ENCODE results near the gene MAPRE2.
"Not testable (repeated sequence)": the region's sequence is repeated elsewhere in the genome, so short reads cannot be mapped to it uniquely, and the experiment has no call there.

MAPRE2 gene

DNA sequence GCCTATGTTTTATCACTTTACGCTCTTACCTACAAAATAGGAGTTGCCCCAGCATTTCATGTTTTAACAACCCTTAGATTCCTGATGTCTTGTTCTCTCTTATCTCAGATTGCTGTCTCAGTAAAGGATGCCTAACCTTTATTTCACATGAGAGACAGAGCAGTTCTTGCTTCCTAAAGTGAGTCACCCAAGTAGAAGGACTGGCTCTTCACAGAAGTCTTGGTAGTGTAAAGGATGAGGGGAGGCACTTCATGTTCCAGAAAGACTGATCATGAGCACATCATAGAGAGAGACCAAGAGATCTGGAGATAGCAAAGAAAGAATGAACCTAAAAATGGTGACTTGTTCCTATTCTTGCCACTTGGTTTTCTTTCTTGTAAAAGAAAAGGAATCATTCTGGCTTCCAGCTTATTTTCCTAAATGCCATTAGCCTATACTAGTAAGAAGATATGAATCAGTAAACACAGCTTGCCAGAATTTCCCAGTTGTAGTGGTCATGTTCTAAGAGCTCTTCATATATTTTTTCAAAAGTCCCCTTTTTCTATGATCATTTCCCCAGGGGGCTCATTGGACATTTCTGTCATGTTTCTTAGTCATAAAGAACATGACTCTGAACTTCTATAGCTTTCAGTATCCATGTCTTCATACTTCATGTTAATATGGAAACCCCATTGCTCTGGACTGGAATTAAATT is 54.9 kb downstream of the MAPRE2 start:
- peak; percentile 33 for DNase-seq

DNA sequence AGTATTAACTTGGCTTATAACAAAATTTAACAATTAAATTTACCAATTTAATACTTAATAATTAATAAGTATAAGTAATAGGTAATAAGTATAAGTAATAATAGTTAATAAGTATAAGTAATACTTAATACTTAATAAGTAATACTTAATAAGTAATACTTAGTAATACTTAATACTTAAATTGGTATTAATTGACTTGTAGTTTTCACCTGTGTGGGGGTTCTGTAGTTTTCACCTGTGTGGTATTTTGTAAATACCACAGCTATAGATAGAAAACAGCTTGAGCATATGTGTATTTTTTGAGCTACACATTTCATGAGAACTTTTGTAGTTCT is 55.4 kb downstream of the MAPRE2 start:
- no peak for DNase-seq

DNA sequence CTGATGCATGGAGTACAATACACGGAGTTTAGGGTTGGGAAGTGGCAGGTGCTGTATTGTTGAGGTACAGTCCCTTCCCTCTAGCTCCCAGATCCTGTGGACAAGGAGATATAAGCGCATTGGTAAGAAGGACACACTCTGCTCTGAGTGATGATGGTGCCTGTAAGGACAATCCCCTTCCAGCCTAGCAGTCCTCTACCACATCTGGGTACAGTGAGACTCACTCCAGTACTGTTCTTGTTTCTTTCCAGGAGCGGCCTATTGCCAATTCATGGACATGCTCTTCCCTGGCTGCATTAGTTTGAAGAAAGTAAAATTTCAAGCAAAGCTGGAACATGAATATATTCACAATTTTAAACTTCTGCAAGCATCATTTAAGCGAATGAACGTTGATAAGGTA is 56.0 kb downstream of the MAPRE2 start:
- no peak for DNase-seq

GRCh38 chr18:35097763-35098162 is 56.5 kb downstream of the MAPRE2 start:
- DNase-seq: no peak

DNA sequence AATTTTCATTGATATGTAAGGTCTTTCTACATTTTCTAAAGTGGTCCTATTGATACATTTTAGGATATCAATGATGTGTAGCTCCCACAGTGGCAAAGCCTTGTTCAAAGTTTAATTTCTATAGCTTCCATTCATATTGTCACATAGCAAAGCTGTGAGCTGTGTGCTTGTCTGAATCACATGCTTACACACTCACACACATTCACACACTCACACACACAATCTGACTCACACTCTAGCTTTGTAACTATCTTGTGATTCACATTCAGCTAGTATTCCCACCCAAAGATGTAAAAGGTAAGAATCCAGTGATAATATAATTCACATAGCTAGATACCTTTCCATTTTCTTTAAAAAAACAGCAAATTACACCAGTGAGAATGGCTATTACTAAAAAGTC is 58.7 kb downstream of the MAPRE2 start:
- no peak for DNase-seq

- no peak for DNase-seq
These were observed 63.3 kb downstream of the MAPRE2 start for GRCh38 chr18:35104391-35105051.

GRCh38 chr18:35106013-35106844 is 65.0 kb downstream of the MAPRE2 start:
- no peak for DNase-seq

- no peak for DNase-seq
These were observed 65.6 kb downstream of the MAPRE2 start for GRCh38 chr18:35106845-35107148.

DNA sequence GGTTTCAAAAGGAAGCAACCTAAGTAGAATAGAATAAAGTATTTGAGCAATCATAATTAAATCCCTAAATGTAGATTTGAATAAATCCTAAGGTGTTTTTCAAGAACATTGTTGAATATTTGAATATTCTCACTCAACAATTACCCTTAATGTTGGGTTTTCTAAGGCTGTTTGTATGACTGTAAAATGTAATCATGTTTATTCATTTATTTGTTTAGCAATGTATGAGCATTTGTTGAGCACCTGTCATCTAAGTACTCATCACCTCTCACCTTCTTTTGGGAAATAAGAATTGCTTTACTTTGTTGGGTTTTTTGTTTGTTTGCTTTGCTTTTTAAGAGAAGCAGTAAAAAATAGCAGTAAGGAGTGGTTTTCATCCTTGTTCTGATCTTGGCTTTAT is 66.0 kb downstream of the MAPRE2 start:
- DNase-seq: no peak

- DNase-seq: not testable (repeated sequence)
These were observed 66.9 kb downstream of the MAPRE2 start for GRCh38 chr18:35108088-35108487.

- DNase-seq: no peak
These were observed 68.8 kb downstream of the MAPRE2 start for GRCh38 chr18:35110059-35110458.

- DNase-seq: no peak
These were observed 69.6 kb downstream of the MAPRE2 start for GRCh38 chr18:35110554-35111485.

- DNase-seq: no peak
These were observed 71.5 kb downstream of the MAPRE2 start for GRCh38 chr18:35112696-35113095.

DNA sequence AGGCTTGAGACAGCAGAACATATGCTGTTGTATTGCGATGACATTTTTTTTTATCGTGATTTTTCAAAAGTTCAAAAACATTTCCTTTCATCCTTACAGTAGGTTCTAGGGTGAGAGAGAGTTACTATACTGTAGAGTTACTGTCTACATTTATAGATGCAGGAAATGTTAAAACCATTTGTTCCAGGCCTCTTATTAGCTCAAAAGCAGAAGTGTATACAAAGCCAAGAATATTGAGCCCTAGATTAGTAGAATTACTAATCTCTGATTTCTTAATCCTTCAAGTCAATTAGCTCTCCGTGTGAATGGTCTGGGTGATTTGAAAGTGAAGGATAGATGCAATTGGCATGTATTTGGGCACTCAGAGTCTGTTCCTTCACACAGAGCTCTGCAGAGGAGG is 73.1 kb downstream of the MAPRE2 start:
- peak; percentile 26 for DNase-seq

DNA sequence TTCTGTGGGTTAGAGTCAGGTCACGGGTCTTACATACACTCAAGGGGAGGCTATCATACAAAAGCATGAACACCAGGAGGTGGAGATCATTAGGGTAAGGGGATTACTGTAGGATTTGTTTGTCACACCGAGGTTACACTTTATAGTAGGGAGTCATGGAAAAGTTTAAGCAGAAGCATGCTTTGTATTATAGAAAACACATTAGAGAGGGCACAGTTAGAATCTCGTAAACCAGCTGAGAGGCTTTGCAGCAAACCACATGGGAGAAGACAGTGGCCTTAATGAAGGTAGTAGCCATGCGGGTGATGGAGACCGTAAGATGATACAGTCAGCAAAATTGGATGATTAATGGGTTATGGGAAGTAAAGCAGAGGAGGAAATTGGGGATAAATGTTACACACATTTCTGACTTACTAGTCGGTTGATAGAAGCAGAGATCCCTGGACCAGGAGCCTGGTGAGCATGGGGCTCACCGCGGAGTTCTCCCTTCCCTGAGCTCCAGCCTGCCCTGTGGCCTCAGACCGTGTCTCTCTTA is 75.6 kb downstream of the MAPRE2 start:
- no peak for DNase-seq

GRCh38 chr18:35117372-35117771 is 76.2 kb downstream of the MAPRE2 start:
- DNase-seq: no peak

GRCh38 chr18:35117951-35118411 is 76.8 kb downstream of the MAPRE2 start:
- no peak for DNase-seq

DNA sequence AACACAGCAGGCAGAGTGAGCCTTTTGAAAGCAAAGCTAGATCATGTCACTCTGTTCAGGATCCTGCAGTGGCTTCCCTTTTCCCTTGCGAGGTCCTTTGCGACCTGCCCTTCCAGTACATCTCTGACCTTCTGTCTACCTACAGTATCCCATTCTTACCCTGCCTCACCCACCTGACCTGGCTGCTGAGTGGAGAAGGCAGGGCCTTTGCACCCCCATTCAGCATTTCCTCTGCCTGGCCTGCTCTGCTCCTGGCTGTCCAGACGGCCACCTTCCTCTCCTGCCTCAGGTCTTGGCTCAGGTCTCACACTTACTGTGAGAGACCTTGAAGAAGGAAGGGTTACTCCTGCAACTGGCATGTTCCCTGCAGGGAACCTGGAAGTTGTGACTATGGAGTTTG is 77.4 kb downstream of the MAPRE2 start:
- DNase-seq: no peak

DNA sequence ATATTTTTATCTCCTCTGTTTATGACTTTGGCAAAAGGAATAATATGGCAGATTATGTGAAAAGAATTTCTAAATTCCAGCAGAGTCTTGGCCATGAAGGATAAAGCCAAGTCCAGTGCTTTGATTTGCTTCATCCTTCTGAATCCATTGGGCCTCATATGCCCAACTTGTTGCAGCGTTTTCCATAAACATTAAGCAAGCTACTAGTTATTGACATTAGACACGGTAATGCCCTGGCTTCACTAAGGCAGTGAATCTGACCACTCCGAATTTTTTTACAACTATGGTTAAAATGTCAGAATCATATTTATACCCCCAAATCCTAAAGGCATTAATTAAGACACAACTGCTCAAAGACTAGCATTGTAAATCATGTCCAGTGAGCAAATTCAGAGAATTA is 79.8 kb downstream of the MAPRE2 start:
- DNase-seq: no peak

- no peak for DNase-seq
These were observed 80.3 kb downstream of the MAPRE2 start for GRCh38 chr18:35121531-35121930.

GRCh38 chr18:35122586-35123224 is 81.5 kb downstream of the MAPRE2 start:
- DNase-seq: no peak

DNA sequence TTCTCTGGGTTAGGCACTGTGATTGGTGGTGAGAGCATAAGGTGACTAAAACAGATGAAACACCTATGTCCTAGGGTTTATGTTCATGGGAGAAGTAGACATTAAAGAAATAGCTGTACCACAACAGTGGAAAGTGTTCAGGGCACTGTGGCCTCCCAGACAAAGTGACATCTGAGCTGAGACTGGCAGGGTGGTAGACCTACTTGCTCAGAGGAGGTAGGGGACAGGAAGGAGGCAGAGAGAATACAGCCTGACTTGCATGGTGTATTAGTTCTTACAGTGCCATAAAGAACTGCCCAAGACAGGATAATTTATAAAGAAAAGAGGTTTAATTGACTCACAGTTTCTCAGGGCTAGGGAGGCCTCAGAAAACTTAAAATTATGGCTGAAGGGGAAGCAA is 82.6 kb downstream of the MAPRE2 start:
- DNase-seq: no peak

All from inflammatory macrophage treated with lipopolysaccharide for 4 hours (primary cell).